Smooth muscle cell of trachea (primary cell): Measurements from ENCODE around the gene OBP2A. TPM values are rescaled to one million over a fixed set of nuclear protein-coding genes. Genes with fewer than 3 reads are reported as not detected.

Experiments used
- total RNA-seq: library from RNA; depleted of rRNA; stranded (reverse); fragments of >200 nt; gene quantifications from 2 replicates; pipeline ENCODE4 v1.2.1, GENCODE V29; 2014

The OBP2A gene
- total RNA-seq: not detected in 2 replicates

GRCh38 chr9:135545646-135546176 lies at the start of gene OBP2A:
TSS of gene OBP2A (plus strand) at chr9:135546126. CDS start at chr9:135546181, 55 bp downstream.

DNA sequence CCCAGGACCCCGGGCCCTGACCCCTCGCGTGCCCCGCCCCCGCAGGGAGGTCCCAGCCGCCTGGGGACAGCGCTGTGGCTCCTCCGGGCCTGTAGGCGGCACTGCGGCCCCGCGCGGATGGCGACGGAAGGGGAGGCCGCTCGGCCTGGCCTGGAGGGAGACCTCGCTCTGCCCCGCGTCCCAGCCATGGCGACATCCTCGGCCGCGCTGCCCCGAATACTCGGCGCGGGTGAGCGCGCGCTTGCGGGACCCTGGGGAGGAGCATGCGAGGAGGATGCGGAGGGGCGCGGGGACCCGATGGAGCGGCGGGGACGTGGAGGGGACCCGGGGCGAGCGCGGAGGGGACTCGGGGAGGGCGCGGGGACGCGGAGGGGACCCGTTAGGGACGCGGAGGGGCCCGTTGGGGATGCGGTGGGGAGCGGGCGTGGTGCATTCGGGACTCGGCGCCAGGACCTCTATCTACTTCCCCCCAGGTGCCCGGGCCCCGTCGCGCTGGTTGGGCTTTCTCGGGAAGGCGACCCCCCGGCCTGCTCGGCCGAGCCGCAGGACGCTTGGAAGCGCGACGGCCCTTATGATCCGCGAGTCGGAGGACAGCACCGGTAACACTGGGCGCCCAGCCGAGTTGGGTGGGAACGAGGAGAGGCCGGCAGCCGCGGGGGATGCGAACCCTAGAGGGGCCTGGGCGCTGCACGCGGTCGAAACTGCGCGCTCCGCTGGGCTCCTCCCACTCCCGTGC lies 45.2 kb upstream of the OBP2A start, which contains the start of gene MRPS2:
MRPS2 (plus strand) TSS at position 158 of the 736 bp plus-strand sequence; CDS start at position 187, 29 bp downstream.

DNA sequence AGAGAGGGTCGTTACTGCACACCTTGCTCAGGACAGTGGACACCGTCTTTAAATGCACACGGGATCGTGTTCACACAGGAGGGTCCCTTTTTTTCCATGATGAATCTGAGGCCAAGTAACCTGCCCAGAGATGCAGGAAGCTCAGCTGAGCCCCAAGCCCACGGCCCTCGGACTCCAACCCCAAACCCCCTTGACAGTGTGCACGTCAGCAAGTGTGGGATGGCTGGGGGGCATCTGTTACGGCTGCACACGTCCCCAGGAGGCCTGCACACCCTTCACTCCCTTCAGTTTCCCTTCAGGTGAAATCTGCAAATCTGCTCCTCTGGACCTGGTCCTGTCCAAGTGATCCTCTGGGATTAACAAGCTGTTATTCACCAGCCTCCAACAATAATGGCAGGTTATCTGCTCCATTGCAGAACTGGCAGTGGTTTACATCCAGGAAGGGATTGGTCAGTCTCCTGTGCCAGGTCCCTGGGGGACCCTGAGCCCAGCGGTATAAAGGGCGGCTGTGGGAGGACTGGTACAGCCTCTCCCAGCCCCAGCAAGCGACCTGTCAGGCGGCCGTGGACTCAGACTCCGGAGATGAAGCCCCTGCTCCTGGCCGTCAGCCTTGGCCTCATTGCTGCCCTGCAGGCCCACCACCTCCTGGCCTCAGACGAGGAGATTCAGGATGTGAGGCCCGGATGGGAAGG lies 24.9 kb upstream of the OBP2A start, which contains the start of gene LCN1:
LCN1 (plus strand) TSS at position 525 of the 692 bp plus-strand sequence; CDS start at position 583, 58 bp downstream.

DNA sequence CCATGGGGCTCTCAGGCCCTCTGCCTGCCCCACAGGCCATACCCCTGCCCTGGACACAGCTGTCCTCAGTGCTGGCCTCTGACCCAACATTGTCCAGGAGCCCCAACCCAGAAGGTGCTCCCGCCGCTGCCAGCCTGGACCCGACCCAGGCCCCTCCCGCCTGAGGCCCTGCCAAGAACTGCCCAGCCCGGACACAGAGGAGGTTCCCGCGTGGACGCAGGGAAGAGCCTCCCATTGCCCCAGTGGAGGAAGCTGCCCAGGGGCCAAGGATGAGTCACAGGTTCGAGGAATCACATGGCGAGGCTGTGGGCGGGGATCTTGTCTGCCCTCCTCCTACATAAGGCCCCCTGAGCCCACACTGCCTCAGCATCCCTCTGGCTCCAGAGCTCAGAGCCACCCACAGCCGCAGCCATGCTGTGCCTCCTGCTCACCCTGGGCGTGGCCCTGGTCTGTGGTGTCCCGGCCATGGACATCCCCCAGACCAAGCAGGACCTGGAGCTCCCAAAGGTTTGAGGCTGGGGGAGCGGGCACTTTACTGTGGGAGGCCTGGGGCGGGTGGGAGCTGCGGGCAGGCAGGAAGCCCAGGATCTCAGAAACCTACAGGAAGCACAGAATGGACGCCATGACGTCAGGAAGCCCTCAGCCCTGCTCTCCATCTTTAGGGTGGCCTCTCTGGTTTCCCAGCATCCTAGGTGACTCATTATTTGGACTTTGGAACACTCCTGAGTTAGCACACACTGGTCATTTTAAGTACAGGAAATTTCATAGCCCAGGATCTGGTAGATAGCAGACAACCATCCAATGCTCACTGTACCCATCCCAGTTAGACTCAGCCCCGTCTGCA lies 15.7 kb downstream of the OBP2A start, which contains the start of gene PAEP:
PAEP (plus strand) TSS at position 366 of the 844 bp plus-strand sequence.

Other genes with a start within 250 kb of the OBP2A start
- 6.7 and 10.3 TPM in 2 replicates for gene PPP1R26, start 66.3 kb upstream of the OBP2A start, total RNA-seq
- gene MRPS2, start 45.4 kb upstream of the OBP2A start, total RNA-seq: 9.9 and 22.7 TPM in 2 replicates
- gene LCN1, start 24.7 kb upstream of the OBP2A start, total RNA-seq: not detected in 2 replicates
- gene PAEP, start 15.6 kb downstream of the OBP2A start, total RNA-seq: not detected in 2 replicates
- not detected in 2 replicates for gene GLT6D1, start 93.4 kb downstream of the OBP2A start, total RNA-seq
- gene LCN9, start 117.2 kb downstream of the OBP2A start, total RNA-seq: not detected in 2 replicates
- gene SOHLH1, start 153.4 kb downstream of the OBP2A start, total RNA-seq: not detected in 2 replicates
- gene KCNT1, start 156.1 kb downstream of the OBP2A start, total RNA-seq: not detected in 2 replicates